IPS-20b (cell line): ENCODE results near the gene MT1B.

Source experiments
- H3K27ac ChIP-seq: one replicate; pipeline ENCODE4 v1.5.1; 2013; ENCODE audit warnings: low read length
- H3K27me3 ChIP-seq: 2 replicates; pipeline ENCODE4 v1.6.1; 2013; ENCODE audit warnings: mild to moderate bottlenecking, low read length, inconsistent platforms; ENCODE audit not compliant: insufficient read depth
- H3K36me3 ChIP-seq: 2 replicates; pipeline ENCODE4 v1.6.1; 2013; ENCODE audit warnings: low read depth, mild to moderate bottlenecking, inconsistent platforms, low read length, moderate library complexity; ENCODE audit not compliant: insufficient read depth
- H3K4me1 ChIP-seq: 2 replicates; pipeline ENCODE4 v1.6.1; 2013; ENCODE audit warnings: mild to moderate bottlenecking, control low read depth, inconsistent platforms, low read length, moderate library complexity; ENCODE audit not compliant: insufficient read depth
- H3K4me3 ChIP-seq: 2 replicates; pipeline ENCODE4 v1.5.1; 2013; ENCODE audit warnings: mild to moderate bottlenecking, low read length, inconsistent platforms
- H3K9ac ChIP-seq: 2 replicates; pipeline ENCODE4 v1.6.1; 2013; ENCODE audit warnings: low read depth, mild to moderate bottlenecking, inconsistent platforms, low read length, moderate library complexity
- H3K9me3 ChIP-seq: 2 replicates; pipeline ENCODE4 v1.6.1; 2013; ENCODE audit warnings: mild to moderate bottlenecking, low read depth, low read length, inconsistent platforms; ENCODE audit not compliant: insufficient read depth

MT1B gene

DNA sequence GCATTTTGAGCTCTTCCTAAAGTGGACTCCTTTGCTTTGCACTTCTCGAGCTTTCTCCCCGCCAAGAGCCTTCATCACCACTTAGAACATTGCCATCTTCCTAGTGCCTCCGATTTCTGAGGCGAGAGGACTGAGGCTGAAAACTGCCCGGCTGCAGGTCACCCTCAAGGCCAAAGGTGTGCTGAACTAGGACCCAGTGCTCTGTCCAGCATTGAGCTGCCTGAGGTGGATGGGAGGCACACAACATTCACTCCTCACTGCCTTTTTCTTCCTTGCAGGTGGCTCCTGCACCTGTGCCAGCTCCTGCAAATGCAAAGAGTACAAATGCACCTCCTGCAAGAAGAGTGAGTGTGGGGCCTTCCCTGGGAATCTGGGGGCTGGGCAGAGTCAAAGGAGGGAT, 7.9 kb upstream of the MT1B start:
- peak overlapping the region; percentile 54 for H3K4me3 ChIP-seq
- peaks cover 4% of the 10 kb centered on the region; the same call in 1 of the 2 replicates for H3K4me1 ChIP-seq
- no peak overlapping the region for H3K27ac ChIP-seq
- no peaks in the 10 kb centered on the region; the same call in 1 of the 2 replicates for H3K9me3 ChIP-seq
- H3K27me3 ChIP-seq: peaks cover 100% of the 10 kb centered on the region
- no peaks in the 10 kb centered on the region for H3K36me3 ChIP-seq
- H3K9ac ChIP-seq: no peak overlapping the region

DNA sequence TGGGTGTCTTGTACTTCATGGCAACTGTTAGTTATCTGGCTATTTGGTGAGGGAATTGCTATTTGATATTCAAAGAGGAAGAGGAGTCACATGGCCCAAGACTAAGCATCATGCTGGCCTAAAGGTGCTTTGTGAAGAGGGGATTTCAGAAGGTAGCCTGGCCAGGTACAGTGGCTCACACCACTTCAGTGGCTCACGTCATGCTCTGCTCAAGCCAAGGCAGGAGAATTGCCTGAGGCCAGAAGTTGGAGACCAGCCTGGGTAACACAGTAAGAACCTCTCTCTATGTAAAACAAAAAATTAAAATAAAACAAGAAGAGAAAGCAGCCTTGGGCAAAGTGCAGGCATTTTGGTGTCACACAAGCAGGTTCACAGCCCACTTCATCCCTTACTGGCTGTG, 6.4 kb upstream of the MT1B start:
- H3K9ac ChIP-seq: no peak overlapping the region
- no peak overlapping the region for H3K27ac ChIP-seq

DNA sequence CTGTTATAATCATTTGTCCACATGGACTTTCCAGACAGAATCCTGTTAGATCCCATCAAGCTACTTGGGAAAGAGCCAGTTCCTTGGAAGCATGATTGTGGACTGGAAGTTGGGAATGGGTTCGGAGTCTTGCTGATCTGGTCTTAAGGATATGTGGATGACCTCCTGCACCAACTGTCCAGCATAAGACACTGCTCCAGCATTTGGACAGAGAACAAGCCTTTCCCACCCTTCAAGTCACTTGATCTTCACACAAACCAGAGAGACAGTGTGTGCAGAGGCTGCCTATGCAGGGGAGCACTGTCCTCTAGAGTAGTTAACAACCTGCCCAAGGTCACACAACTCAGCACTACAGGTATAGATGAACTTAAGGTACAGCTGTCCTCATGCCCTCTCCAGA, 5.8 kb upstream of the MT1B start:
- H3K4me1 ChIP-seq: peaks cover 4% of the 10 kb centered on the region; the same call in 1 of the 2 replicates
- no peaks in the 10 kb centered on the region for H3K9me3 ChIP-seq
- H3K27ac ChIP-seq: no peak overlapping the region
- H3K4me3 ChIP-seq: no peak overlapping the region
- H3K36me3 ChIP-seq: no peaks in the 10 kb centered on the region
- peaks cover 100% of the 10 kb centered on the region for H3K27me3 ChIP-seq
- H3K9ac ChIP-seq: no peak overlapping the region

More for the DNA sequence above, 6.4 kb upstream of the MT1B start:
- H3K4me3 ChIP-seq: no peak overlapping the region
- no peaks in the 10 kb centered on the region for H3K36me3 ChIP-seq
- peaks cover 100% of the 10 kb centered on the region for H3K27me3 ChIP-seq
- peaks cover 4% of the 10 kb centered on the region; the same call in 1 of the 2 replicates for H3K4me1 ChIP-seq
- no peaks in the 10 kb centered on the region for H3K9me3 ChIP-seq

DNA sequence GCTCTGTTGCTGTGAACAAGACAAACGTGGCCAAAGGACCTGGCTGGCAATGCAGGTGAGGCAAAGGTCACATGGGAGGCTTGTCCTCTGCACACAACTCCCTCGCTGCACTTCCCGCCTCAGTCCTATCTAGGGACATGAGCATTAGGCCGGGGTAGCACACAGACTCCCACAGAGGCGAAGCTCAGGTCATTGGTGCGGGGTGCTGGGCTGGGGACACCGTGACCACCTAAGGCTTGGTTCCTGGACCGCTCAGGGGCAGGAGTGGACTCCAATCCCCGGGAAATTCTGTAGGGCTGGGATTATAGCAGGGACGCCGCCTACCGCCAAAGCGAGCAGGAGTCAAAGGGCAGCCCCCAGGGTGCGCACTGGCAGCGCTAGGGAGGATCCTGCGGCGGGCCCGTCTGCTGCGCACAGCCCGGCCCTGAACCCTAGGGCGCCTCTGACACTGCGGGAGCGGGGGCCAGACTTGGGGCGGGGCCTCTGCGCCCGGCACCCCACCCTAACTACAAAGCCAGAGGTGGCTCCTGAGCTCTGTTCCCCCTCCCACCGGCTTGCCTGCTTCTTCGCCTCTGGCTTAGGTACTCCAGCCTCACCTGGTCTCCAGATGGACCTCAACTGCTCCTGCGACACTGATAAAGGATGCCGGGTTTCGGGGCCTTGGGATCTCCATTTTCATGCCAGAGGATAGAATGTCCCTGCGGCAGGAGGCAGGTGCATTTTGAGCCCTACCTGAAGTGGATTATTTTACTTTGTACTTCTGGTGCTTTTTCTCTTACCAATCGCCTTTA, 3.9 kb upstream of the MT1B start:
- H3K9me3 ChIP-seq: no peaks in the 10 kb centered on the region
- H3K27me3 ChIP-seq: peaks cover 100% of the 10 kb centered on the region
- no peaks in the 10 kb centered on the region for H3K36me3 ChIP-seq
- peaks cover 4% of the 10 kb centered on the region; the same call in 1 of the 2 replicates for H3K4me1 ChIP-seq
- no peak overlapping the region for H3K9ac ChIP-seq
- peak overlapping the region; percentile 41; the same call in 1 of the 2 replicates for H3K4me3 ChIP-seq
- H3K27ac ChIP-seq: no peak overlapping the region

DNA sequence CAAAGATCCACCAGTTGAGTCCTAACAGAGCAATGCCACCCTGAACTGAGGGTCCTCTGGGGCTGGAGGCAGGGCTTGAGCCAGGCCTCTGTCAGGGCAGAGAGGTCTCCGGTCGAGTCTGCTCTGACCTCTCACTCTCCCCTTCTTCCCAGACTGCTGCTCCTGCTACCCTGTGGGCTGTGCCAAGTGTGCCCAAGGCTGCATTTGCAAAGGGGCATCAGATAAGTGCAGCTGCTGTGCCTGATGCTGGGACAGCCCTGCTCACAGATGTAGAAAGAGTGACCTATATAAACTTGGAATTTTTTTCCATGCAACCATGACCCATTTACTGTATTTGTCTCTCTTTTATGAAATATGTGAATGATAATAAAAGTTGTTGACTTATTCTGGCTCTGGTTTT, 2.4 kb upstream of the MT1B start:
- Histone ChIP-seq H3K4me1 (no peaks in the 10 kb centered on the region), H3K9me3 (no peaks in the 10 kb centered on the region), H3K9ac (no peak overlapping the region), H3K27ac (no peak overlapping the region), H3K36me3 (no peaks in the 10 kb centered on the region), H3K4me3 (no peak overlapping the region), H3K27me3 (peaks cover 93% of the 10 kb centered on the region)

DNA sequence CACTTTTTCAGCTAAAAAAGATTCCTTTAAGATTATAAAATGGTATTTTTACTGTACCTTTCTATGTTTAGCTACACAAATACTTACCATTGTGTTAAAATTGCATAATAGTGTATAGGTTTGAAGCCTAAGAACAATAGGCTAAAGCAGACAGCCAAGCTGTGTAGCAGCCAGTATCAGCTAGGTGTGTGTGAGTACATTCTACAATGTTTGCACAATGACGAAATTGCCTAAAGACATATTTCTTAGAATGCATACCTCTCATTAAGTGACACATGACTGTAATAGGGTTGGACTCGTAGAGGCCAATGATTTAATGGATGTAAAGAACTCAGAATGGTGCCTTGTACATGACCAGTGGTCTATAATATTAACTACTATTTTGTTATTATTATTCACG, 1.9 kb upstream of the MT1B start:
- peaks cover 90% of the 10 kb centered on the region for H3K27me3 ChIP-seq
- no peak overlapping the region for H3K9ac ChIP-seq
- H3K27ac ChIP-seq: no peak overlapping the region
- H3K36me3 ChIP-seq: no peaks in the 10 kb centered on the region
- no peaks in the 10 kb centered on the region for H3K4me1 ChIP-seq
- no peak overlapping the region for H3K4me3 ChIP-seq
- H3K9me3 ChIP-seq: no peaks in the 10 kb centered on the region

DNA sequence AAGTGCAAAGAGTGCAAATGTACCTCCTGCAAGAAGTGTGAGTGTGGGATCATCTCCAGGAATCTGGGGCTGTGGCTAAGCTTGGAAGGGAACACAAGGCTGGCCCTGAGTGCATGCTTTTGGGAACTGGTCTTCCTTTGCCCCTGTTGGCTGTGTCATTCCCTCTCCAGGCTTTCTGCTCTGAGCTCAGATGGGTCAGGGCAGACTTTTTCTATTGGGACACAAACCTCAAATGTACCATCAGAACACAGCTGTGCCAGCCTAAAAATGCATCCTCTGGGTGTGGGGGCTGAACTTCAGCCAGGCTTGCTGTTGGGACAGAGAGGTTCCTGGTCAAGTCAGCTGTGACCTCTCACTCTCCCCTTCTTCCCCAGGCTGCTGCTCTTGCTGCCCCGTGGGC, 914 bp downstream of the MT1B start:
- H3K9ac ChIP-seq: no peak overlapping the region
- no peaks in the 10 kb centered on the region for H3K9me3 ChIP-seq
- no peaks in the 10 kb centered on the region for H3K36me3 ChIP-seq
- H3K4me3 ChIP-seq: no peak overlapping the region
- H3K27me3 ChIP-seq: peaks cover 90% of the 10 kb centered on the region
- no peak overlapping the region for H3K27ac ChIP-seq
- H3K4me1 ChIP-seq: no peaks in the 10 kb centered on the region

DNA sequence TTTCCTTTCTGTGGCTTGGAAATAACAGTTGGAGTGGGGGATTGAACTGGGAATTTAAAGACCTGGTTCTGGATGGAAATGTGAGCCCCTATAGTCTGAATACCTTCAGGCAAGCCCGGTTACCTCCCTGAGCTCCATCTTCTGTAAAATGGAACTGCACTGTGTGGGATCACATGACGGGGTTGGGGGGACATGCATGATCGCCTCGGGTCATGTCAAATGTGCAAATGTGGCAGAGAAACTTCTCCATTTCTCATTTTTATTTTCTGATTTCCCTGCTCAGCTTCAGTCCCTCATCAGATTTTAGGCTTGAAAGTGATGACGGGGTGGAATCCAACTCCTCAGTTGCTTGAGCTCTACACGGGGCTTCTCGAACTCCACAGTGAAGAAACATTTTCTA, 1.5 kb downstream of the MT1B start:
- Histone ChIP-seq H3K4me1 (no peaks in the 10 kb centered on the region), H3K36me3 (no peaks in the 10 kb centered on the region), H3K27ac (no peak overlapping the region), H3K27me3 (peaks cover 90% of the 10 kb centered on the region), H3K9me3 (no peaks in the 10 kb centered on the region), H3K9ac (no peak overlapping the region), H3K4me3 (no peak overlapping the region)

DNA sequence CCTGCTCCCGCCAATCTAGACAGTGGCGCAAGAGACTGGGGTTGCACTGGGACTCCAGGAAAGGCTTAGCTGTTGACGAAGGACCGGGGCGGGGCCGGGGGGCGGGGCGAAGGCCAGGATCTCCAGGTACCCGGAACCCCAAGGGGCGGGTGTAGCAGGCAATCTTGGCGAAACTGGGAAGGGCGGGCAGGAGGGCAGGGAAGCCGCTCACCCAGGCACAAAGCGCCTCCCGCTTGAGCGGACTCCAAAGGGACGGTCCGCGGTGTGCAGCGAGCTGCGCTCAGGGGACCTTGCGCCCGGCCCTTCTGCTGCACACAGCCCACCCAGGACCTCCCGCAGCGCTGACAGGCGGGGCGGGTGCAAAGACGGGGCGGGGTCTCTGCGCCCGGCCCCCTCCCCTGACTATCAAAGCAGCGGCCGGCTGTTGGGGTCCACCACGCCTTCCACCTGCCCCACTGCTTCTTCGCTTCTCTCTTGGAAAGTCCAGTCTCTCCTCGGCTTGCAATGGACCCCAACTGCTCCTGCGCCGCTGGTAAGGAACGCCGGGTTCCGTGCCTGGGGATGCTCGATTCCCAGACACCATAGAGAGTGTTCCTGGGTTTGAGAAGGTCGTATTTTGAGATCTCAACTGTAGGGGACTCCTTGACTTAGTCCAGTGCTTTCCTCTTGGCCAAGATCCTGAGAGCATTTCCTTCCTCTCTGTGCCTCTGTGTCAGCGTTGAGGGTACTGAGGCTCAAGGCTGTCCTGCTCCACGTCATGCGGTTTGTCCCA, 6.1 kb downstream of the MT1B start, which contains the start of gene MT1F:
TSS of gene MT1F (plus strand) at position 405 of the 772 bp plus-strand sequence. CDS start at position 505, 100 bp downstream.
- peaks cover 90% of the 10 kb centered on the region for H3K27me3 ChIP-seq
- H3K27ac ChIP-seq: no peak within 1 kb of the TSS
- no peaks in the 10 kb centered on the region for H3K9me3 ChIP-seq
- peak within 1 kb of the TSS; percentile 74; the same call in 1 of the 2 replicates for H3K9ac ChIP-seq
- H3K4me1 ChIP-seq: no peaks in the 10 kb centered on the region
- H3K4me3 ChIP-seq: peak within 1 kb of the TSS; percentile 86
- H3K36me3 ChIP-seq: no peaks in the 10 kb centered on the region

DNA sequence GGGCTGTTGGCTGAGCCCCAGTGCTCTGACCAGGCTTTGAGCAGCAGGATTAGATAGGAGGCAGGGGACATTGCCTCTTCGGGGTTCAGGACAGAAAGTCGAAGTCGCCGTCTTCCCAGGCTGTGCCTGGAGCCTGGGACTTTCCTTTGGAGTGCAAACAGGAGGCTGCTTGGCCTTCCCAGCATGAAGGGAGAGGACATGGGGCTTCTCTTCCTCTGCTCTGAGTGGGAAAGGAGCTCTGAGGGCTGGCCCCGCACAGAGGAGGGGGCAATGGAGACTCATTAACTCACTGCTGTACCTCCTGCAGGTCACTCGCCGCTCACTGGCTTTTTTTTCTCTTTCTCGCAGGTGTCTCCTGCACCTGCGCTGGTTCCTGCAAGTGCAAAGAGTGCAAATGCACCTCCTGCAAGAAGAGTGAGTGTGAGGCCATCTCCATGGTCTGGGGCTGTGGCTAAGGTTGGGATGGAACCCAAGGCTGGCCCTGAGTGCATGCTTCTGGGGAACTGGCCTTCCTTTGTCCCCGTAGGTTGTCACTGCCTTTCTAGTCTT, 6.7 kb downstream of the MT1B start:
- Histone ChIP-seq H3K9ac (peak overlapping the region; percentile 74; the same call in 1 of the 2 replicates), H3K4me1 (no peaks in the 10 kb centered on the region), H3K36me3 (no peaks in the 10 kb centered on the region), H3K27ac (no peak overlapping the region), H3K27me3 (peaks cover 90% of the 10 kb centered on the region), H3K4me3 (peak overlapping the region; percentile 86), H3K9me3 (no peaks in the 10 kb centered on the region)

DNA sequence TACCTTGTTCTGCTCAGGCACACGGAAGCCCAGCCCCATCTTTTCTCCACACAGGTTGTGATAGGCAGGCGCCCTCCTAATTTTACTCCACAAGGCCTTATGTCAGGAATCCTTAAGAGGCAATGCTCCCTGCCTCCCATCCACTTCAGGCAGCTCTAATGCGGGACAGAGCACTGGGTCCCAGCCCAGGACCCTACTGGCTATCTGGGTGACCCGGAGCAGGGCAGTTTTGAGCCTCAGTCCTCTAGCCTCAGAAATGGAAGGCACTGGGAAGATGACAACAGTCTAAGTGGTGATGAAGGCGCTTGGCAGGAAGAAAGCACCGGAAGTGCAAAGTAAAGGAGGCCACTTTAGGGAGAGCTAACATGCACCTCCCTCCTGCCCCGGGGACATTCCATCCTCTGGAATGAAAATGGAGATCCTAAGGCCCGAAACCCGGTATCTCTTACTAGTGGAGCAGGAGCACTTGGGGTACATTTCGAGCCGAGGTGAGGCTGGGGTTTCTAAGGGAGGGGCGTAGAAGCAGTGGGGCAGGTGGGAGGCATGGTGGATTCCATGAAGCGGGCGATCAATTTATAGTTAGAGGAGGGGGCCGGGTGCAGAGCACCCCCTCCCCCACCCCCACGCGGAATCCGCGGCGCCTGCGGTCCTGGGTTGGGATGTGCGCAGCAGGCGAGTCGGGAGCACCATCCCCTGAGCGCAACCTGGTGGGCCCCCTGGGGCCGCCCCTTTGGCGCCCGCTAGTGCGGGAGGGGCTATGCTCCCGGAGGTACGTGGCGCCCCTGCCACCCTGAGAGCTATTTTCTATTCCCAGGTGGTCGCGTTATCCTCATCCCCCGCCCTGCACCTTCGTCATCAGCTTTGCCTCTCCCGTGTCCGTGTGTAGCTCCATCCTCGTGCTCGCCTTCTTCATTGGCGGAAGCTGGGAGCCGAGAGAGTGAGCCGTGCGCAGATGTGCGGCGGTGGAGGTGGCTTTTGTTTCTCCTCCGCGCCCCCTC, 11.0 kb downstream of the MT1B start:
- Histone ChIP-seq H3K9me3 (no peaks in the 10 kb centered on the region; the same call in 1 of the 2 replicates), H3K9ac (no peak overlapping the region), H3K36me3 (no peaks in the 10 kb centered on the region), H3K27ac (no peak overlapping the region), H3K27me3 (peaks cover 100% of the 10 kb centered on the region), H3K4me3 (peak overlapping the region; percentile 60), H3K4me1 (peaks cover 3% of the 10 kb centered on the region; the same call in 1 of the 2 replicates)
